ENCODE measurements around the gene FGGY.

GRCh38 chr1:59514061-59514909 is 217.4 kb downstream of the FGGY start:
- no peak for TF ChIP-seq MAX (IDR thresholded peaks at IDR 0.05; ENCODE audit: insufficient read depth, insufficient read length)
- TF ChIP-seq CTCF (IDR thresholded peaks at IDR 0.05; ENCODE audit: extremely low read depth in 1 of 2, insufficient read depth in 1 of 2, low read depth in 1 of 2, low read length in 2 of 2), result no peak
- no peak for TF ChIP-seq EZH2 (IDR thresholded peaks at IDR 0.05; ENCODE audit: borderline replicate concordance, low read depth, low read length, severe bottlenecking)
- no peak for TF ChIP-seq POLR2AphosphoS5 (IDR thresholded peaks at IDR 0.05; ENCODE audit: insufficient read depth, low read depth, low read length)
- no peak for TF ChIP-seq POLR2A (IDR thresholded peaks at IDR 0.05; ENCODE audit: low read depth, low read length)
- no peak for TF ChIP-seq GATA2 (IDR thresholded peaks at IDR 0.05; ENCODE audit: insufficient read depth, insufficient read length, low read depth, low read length)
- TF ChIP-seq MYC (IDR thresholded peaks at IDR 0.05; ENCODE audit: low read depth, low read length), result no peak
- no peak for TF ChIP-seq FOS (IDR thresholded peaks at IDR 0.05; ENCODE audit: borderline replicate concordance, insufficient read depth, low read length)
- TF ChIP-seq JUN (IDR thresholded peaks at IDR 0.05; ENCODE audit: borderline replicate concordance, insufficient read depth, insufficient read length, low read depth), result no peak

Measured in endothelial cell of umbilical vein (primary cell).